HG02623 (cell line): ENCODE results near the gene GPR132.

Source experiments
- ATAC-seq: cut with Tn5 transposase; IDR thresholded peaks from one replicate; pipeline ENCODE4 v1.9.1; 2021; ENCODE audit warnings: moderate library complexity; ENCODE audit not compliant: unreplicated experiment

Gene GPR132

GRCh38 chr14:105005929-105006830 is 59.0 kb downstream of the GPR132 start:
- ATAC-seq, result no peak

- no peak for ATAC-seq
These were observed 59.8 kb downstream of the GPR132 start for GRCh38 chr14:105005329-105005928.
